Mesenchymal stem cell (in vitro differentiated cells and primary cell): ENCODE results near the gene HSH2D.
"Not testable (repeated sequence)": the region's sequence is repeated elsewhere in the genome, so short reads cannot be mapped to it uniquely, and the experiment has no call there.

Experiments used
- DNase-seq: peaks from one replicate; pipeline ENCODE4 v3.0.0-alpha.2; 2013
- H2AFZ ChIP-seq: one replicate; pipeline ENCODE4 v1.6.1; 2013; ENCODE audit warnings: low read depth, mild to moderate bottlenecking, control low read depth, inconsistent platforms, low read length, moderate library complexity
- H2AK5ac ChIP-seq: 2 replicates; pipeline ENCODE4 v1.6.1; 2013; ENCODE audit warnings: low read length, moderate library complexity, mild to moderate bottlenecking, inconsistent platforms; ENCODE audit not compliant: severe bottlenecking
- H2BK120ac ChIP-seq: one replicate; pipeline ENCODE4 v1.6.1; 2013; ENCODE audit warnings: low read depth, mild to moderate bottlenecking, inconsistent platforms, low read length, moderate library complexity
- H2BK12ac ChIP-seq, 2 experiments: one replicate each; pipeline ENCODE4 v1.6.1; 2013; ENCODE audit warnings: inconsistent platforms in 2 of 2, low read length in 2 of 2, mild to moderate bottlenecking in 2 of 2, moderate library complexity in 2 of 2, control low read depth in 1 of 2
- H2BK15ac ChIP-seq: one replicate; pipeline ENCODE4 v1.6.1; 2013; ENCODE audit warnings: mild to moderate bottlenecking, low read depth, inconsistent platforms; ENCODE audit not compliant: poor library complexity, severe bottlenecking
- H2BK5ac ChIP-seq: 2 replicates; pipeline ENCODE4 v1.6.1; 2013; ENCODE audit warnings: low read depth, mild to moderate bottlenecking, low read length, control low read depth, inconsistent platforms; ENCODE audit not compliant: poor library complexity, severe bottlenecking
- H3K14ac ChIP-seq, 2 experiments: one replicate each; pipeline ENCODE4 v1.6.1; 2013; ENCODE audit warnings: inconsistent platforms in 2 of 2, low read length in 2 of 2, control low read depth in 1 of 2, mild to moderate bottlenecking in 1 of 2, moderate library complexity in 1 of 2
- H3K18ac ChIP-seq, 2 experiments: one replicate each; pipeline ENCODE4 v1.6.1; 2013; ENCODE audit warnings: inconsistent platforms in 2 of 2, low read length in 2 of 2, control low read depth in 1 of 2, low read depth in 1 of 2, mild to moderate bottlenecking in 1 of 2
- H3K23ac ChIP-seq, 2 experiments: one replicate each; pipeline ENCODE4 v1.6.1; 2013; ENCODE audit warnings: inconsistent platforms in 2 of 2, low read length in 2 of 2, mild to moderate bottlenecking in 2 of 2, moderate library complexity in 2 of 2, control low read depth in 1 of 2
- H3K27ac ChIP-seq: 2 replicates; pipeline ENCODE4 v1.5.1; 2013; ENCODE audit warnings: mild to moderate bottlenecking, moderate library complexity, low read length, control low read depth, inconsistent platforms; ENCODE audit not compliant: poor library complexity, severe bottlenecking
- H3K27me3 ChIP-seq, 2 experiments: 2 replicates each; pipeline versions ENCODE4 v1.6.1 to v1.7.0; 2013; ENCODE audit warnings: low read length in 2 of 2, mild to moderate bottlenecking in 2 of 2, moderate library complexity in 2 of 2, control low read depth in 1 of 2, inconsistent platforms in 1 of 2; ENCODE audit not compliant: control insufficient read depth in 1 of 2, insufficient read depth in 1 of 2
- H3K36me3 ChIP-seq, 2 experiments: 2 replicates each; pipeline versions ENCODE4 v1.6.1 to v1.7.0; 2013; ENCODE audit warnings: low read length in 2 of 2, control low read depth in 1 of 2, inconsistent platforms in 1 of 2, low read depth in 1 of 2, mild to moderate bottlenecking in 1 of 2; ENCODE audit not compliant: insufficient read depth in 2 of 2, control insufficient read depth in 1 of 2
- H3K4ac ChIP-seq, 2 experiments: one replicate each; pipeline ENCODE4 v1.6.1; 2013; ENCODE audit warnings: inconsistent platforms in 2 of 2, low read length in 2 of 2, mild to moderate bottlenecking in 2 of 2, moderate library complexity in 2 of 2, control low read depth in 1 of 2, low read depth in 1 of 2
- H3K4me1 ChIP-seq: 2 replicates; pipeline ENCODE4 v1.6.1; 2013; ENCODE audit warnings: low read depth, low read length, control low read depth; ENCODE audit not compliant: control insufficient read depth, insufficient read depth
- H3K4me2 ChIP-seq: 2 replicates; pipeline ENCODE4 v1.6.1; 2013; ENCODE audit warnings: low read length, mild to moderate bottlenecking, inconsistent platforms; ENCODE audit not compliant: poor library complexity, severe bottlenecking
- H3K4me3 ChIP-seq, 2 experiments: 2 replicates each; pipeline versions ENCODE4 v1.5.1 to v1.7.0; 2013; ENCODE audit warnings: low read length in 2 of 2, mild to moderate bottlenecking in 2 of 2, control low read depth in 1 of 2, low read depth in 1 of 2; ENCODE audit not compliant: insufficient read depth in 1 of 2
- H3K79me1 ChIP-seq: replicated peaks from 2 replicates; pipeline ENCODE4 v1.6.1; 2013; ENCODE audit warnings: mild to moderate bottlenecking, control low read depth, low read length, inconsistent platforms; ENCODE audit not compliant: poor library complexity, severe bottlenecking
- H3K9ac ChIP-seq: 2 replicates; pipeline ENCODE4 v1.7.0; 2013; ENCODE audit warnings: mild to moderate bottlenecking, low read length, moderate library complexity
- H3K9me3 ChIP-seq: 2 replicates; pipeline ENCODE4 v1.7.0; 2013; ENCODE audit warnings: mild to moderate bottlenecking, low read length; ENCODE audit not compliant: control insufficient read depth
- H4K8ac ChIP-seq: one replicate; pipeline ENCODE4 v1.6.1; 2013; ENCODE audit warnings: inconsistent platforms, mild to moderate bottlenecking, low read length, moderate library complexity
- H4K91ac ChIP-seq: one replicate; pipeline ENCODE4 v1.6.1; 2013; ENCODE audit warnings: mild to moderate bottlenecking, low read length, inconsistent platforms
- WGBS: methylation state at CpG from one replicate; pipeline ENCODE4 v1.1.7; 2013; ENCODE audit warnings: mixed read lengths; 5-methylcytosine and 5-hydroxymethylcytosine counted together

HSH2D gene

DNA sequence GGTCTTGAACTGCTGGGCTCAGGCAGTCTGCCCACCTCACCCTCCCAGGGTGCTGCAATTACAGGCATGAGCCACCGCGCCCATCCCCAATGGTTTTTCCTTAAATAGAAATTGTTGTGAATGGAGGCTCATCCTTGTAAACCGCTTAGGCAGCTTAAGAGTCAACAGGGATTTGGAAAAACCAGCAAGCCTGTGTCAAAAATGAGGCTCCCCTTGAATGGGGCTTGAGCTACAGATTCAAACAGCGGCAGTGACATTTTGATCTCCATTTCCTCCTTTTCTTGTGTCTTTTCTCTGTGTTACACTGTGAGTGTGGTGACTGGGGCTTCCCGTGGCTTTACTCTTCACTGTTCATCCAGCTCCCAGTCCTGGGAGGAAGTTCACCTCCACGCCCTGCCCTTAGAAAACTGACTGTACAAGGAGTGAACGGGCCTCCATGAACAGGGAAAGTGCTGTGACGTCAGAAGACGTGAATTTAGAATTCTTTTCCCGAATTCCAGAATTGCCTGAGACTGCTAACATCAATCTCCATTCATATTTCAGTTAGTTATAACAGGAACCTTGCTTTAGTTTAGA, 47.1 kb upstream of the HSH2D start:
- Histone ChIP-seq H3K4me3 (no peak overlapping the region), H3K4ac (no peak overlapping the region), H3K9ac (peak overlapping the region; percentile 34), H3K4me2 (no peak overlapping the region), H3K79me1 (peaks cover 11% of the 10 kb centered on the region), H3K23ac (no peak overlapping the region), H3K27me3 (no peaks in the 10 kb centered on the region), H2AK5ac (no peak overlapping the region), H2BK120ac (no peak overlapping the region), H3K36me3 (peaks cover 76 to 100% of the 10 kb centered on the region in 2 experiments), H2BK5ac (no peak overlapping the region), H4K91ac (no peak overlapping the region), H2AFZ (no peak overlapping the region), H3K14ac (no peak overlapping the region), H2BK12ac (no peak overlapping the region), H3K4me1 (no peaks in the 10 kb centered on the region), H4K8ac (no peak overlapping the region), H3K27ac (no peak overlapping the region), H3K9me3 (no peaks in the 10 kb centered on the region), H3K18ac (no peak overlapping the region), H2BK15ac (no peak overlapping the region)
- DNase-seq = peak; percentile 47
- 97% methylated on average over 7 of the region's 10 CpGs for WGBS

DNA sequence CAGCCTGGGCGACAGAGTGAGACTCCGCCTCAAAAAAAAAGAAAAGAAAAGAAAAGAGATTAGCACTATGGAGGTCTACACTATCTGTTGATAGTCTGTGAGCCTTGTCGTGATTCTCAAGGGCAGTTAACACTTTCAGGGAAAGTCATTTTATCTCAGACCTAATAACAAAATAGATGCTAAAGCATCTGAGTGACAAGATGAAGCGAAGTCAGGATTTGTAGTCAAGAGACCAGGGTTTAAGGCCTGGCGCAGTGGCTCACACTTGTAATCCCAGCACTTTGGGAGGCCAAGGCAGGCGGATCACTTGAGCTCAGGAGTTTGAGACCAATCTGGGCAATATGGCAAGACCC, 45.1 kb upstream of the HSH2D start:
- no peak overlapping the region for H3K23ac ChIP-seq
- H4K91ac ChIP-seq = no peak overlapping the region
- H3K9ac ChIP-seq = peak overlapping the region; percentile 1
- H3K14ac ChIP-seq = no peak overlapping the region
- no peak overlapping the region for H3K27ac ChIP-seq
- no peak overlapping the region for H3K4me2 ChIP-seq
- H3K36me3 ChIP-seq = peaks cover 65 to 100% of the 10 kb centered on the region in 2 experiments
- H2BK12ac ChIP-seq = no peak overlapping the region
- DNase-seq = no peak
- H3K18ac ChIP-seq = no peak overlapping the region
- H4K8ac ChIP-seq = no peak overlapping the region
- H2BK15ac ChIP-seq = no peak overlapping the region
- H2BK120ac ChIP-seq = no peak overlapping the region
- H3K9me3 ChIP-seq = no peaks in the 10 kb centered on the region
- H3K4me1 ChIP-seq = no peaks in the 10 kb centered on the region
- H3K4me3 ChIP-seq = no peak overlapping the region
- peaks cover 11% of the 10 kb centered on the region for H3K79me1 ChIP-seq
- WGBS = 97% methylated on average over 4 of the region's 6 CpGs
- H2AFZ ChIP-seq = no peak overlapping the region
- H2BK5ac ChIP-seq = no peak overlapping the region
- no peaks in the 10 kb centered on the region for H3K27me3 ChIP-seq
- no peak overlapping the region for H3K4ac ChIP-seq
- no peak overlapping the region for H2AK5ac ChIP-seq

DNA sequence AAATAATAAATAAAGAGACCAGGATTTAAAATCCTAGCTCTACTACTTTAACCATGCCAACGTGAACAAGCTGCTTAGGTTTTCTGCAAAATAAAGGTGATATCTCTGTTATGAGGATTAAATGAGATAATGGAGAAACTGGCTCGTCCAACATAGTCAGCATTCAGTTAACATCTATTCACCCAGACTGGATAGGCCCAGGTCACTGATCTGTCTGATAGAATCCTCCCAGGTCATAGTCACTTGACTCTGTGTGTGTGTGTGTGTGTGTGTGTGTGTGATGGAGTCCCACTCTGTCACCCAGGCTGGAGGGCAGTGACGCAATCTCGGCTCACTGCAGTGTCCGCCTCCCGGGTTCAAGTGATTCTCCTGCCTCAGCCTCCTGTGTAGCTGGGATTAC, 44.7 kb upstream of the HSH2D start:
- H4K8ac ChIP-seq = no peak overlapping the region
- no peak overlapping the region for H3K18ac ChIP-seq
- H2AK5ac ChIP-seq = no peak overlapping the region
- 100% methylated on average over 4 of the region's 6 CpGs for WGBS
- H2BK12ac ChIP-seq = no peak overlapping the region
- H2BK120ac ChIP-seq = no peak overlapping the region
- no peak overlapping the region for H3K4me3 ChIP-seq
- H3K4ac ChIP-seq = no peak overlapping the region
- no peak overlapping the region for H3K23ac ChIP-seq
- no peak overlapping the region for H4K91ac ChIP-seq
- no peak overlapping the region for H2BK15ac ChIP-seq
- H3K14ac ChIP-seq = no peak overlapping the region
- H3K4me2 ChIP-seq = no peak overlapping the region
- no peaks in the 10 kb centered on the region for H3K4me1 ChIP-seq
- no peak overlapping the region for H3K27ac ChIP-seq
- H3K27me3 ChIP-seq = no peaks in the 10 kb centered on the region
- H2AFZ ChIP-seq = no peak overlapping the region
- no peak overlapping the region for H3K9ac ChIP-seq
- no peak overlapping the region for H2BK5ac ChIP-seq
- H3K9me3 ChIP-seq = no peaks in the 10 kb centered on the region
- H3K36me3 ChIP-seq = peaks cover 65 to 100% of the 10 kb centered on the region in 2 experiments
- no peak for DNase-seq
- H3K79me1 ChIP-seq = peaks cover 11% of the 10 kb centered on the region

DNA sequence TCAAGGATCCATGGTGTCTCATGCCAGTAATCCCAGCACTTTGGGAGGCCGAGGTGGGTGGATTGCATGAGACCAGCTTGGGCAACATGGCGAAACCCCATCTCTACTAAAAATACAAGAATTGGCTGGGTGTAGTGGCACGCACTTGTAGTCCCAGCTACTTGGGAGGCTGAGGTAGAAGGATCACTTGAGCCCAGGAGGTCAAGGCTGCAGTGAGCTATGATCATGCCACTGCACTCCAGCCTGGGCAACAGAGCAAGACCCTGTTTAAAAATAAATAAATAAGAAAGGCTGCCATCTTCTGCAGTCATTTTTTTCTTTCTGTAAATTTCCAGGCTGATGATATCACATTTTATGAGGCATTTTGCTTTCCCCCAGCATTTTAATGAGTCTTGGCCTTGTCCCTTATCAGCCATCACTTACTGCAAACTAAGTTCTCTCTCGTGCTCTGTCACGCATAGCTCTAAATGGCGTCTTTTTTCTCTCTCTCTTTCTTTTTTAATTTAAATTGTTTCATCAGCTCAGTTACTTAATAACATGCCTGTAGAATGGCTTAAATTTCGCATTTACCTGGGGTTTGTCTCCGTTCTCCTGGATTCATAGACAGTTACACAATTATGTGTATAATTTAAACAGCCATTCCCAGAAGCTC, 44.0 kb upstream of the HSH2D start:
- H3K4me3 ChIP-seq, H4K8ac ChIP-seq, H2BK15ac ChIP-seq, H3K4me2 ChIP-seq, H2BK12ac ChIP-seq, H3K4me1 ChIP-seq, H2AFZ ChIP-seq, H4K91ac ChIP-seq, H2BK120ac ChIP-seq, DNase-seq, H2AK5ac ChIP-seq, H3K9me3 ChIP-seq, H3K18ac ChIP-seq, H3K14ac ChIP-seq, H3K4ac ChIP-seq, H2BK5ac ChIP-seq, H3K27me3 ChIP-seq, H3K23ac ChIP-seq, H3K27ac ChIP-seq: not testable (repeated sequence)
- 96% methylated on average over 6 of the region's 8 CpGs for WGBS
- H3K79me1 ChIP-seq = peaks cover 11% of the 10 kb centered on the region
- peaks cover 64 to 94% of the 10 kb centered on the region in 2 experiments for H3K36me3 ChIP-seq
- peak overlapping the region; percentile 37 for H3K9ac ChIP-seq
